K562 (cell line): ENCODE measurements around the gene DIAPH3. TPM values are rescaled to one million over a fixed set of nuclear protein-coding genes. Genes with fewer than 3 reads are reported as not detected.

Source experiments
- ATAC-seq: fragments of 200-7000 bp; cut with Tn5 transposase; 3 replicates; pipeline ENCODE4 v1.9.1; 2020; ENCODE audit warnings: moderate library complexity
- BruUV-seq: library from RNA; stranded (reverse); fragments of 400-500 nt; replicated peaks from 2 replicates; lab custom pipeline; 2021; lab: Mats Ljungman, UMichigan
- CTCF ChIA-PET: fragments of 300-600 bp; formaldehyde crosslinking; extraction: SDS; loops from one replicate; lab custom pipeline; 2021; ENCODE audit warnings: low intra/inter-chr PET ratio; lab: Yijun Ruan, JAX
- POLR2A ChIA-PET: fragments of 300-600, 350-650 bp; sonication (Branson Sonifier 250); formaldehyde crosslinking; extraction: SDS; loops from one replicate; lab custom pipeline; 2021; ENCODE audit warnings: antibody characterized with exemption, inconsistent platforms; lab: Yijun Ruan, JAX
- DNase-seq, 4 experiments: peaks; one replicate each; pipeline versions ENCODE4 v3.0.0 to v3.0.0-alpha.2; 2011 to 2018; ENCODE audit warnings: low spot score in 3 of 4, mixed read lengths in 3 of 4; ENCODE audit errors: extremely low read depth in 1 of 4
- FAIRE-seq: peaks from 2 replicates; lab custom pipeline; 2011; peaks lifted over from hg19 to GRCh38; lab: Jason Lieb, UNC
- H2AFZ ChIP-seq: 2 replicates; pipeline ENCODE4 v1.6.0; 2011; ENCODE audit warnings: low read depth, low read length, control low read depth, inconsistent platforms
- H3K27ac ChIP-seq: fragments of 200-600 bp; 3 replicates; pipeline ENCODE4 v1.8.0; 2011; ENCODE audit warnings: low read depth, mild to moderate bottlenecking, control low read depth, inconsistent platforms, low read length, moderate library complexity, mixed read lengths; ENCODE audit errors: extremely low read depth
- H3K27me3 ChIP-seq, 2 experiments: fragments of 300-600 bp in 1 of 2; 2 replicates in 1 of 2; 3 replicates in 1 of 2; pipeline versions ENCODE4 v1.6.0 to v1.8.0; 2011; ENCODE audit warnings: inconsistent platforms in 2 of 2, low read length in 2 of 2, mild to moderate bottlenecking in 1 of 2, mixed read lengths in 1 of 2, moderate library complexity in 1 of 2; ENCODE audit not compliant: control insufficient read depth in 2 of 2, insufficient read depth in 2 of 2
- H3K36me3 ChIP-seq: fragments of 300-600 bp; 3 replicates; pipeline ENCODE4 v1.8.0; 2011; ENCODE audit warnings: mild to moderate bottlenecking, low read length, inconsistent platforms; ENCODE audit not compliant: control insufficient read depth, insufficient read depth
- H3K4me1 ChIP-seq, 2 experiments: fragments of 200-600 bp in 1 of 2; replicated peaks in 1 of 2; 2 replicates in 1 of 2; 3 replicates in 1 of 2; pipeline versions ENCODE4 v1.5.1 to v1.8.0; 2011; ENCODE audit warnings: inconsistent platforms in 2 of 2, low read length in 2 of 2, mild to moderate bottlenecking in 1 of 2, mixed read lengths in 1 of 2, moderate library complexity in 1 of 2; ENCODE audit not compliant: control insufficient read depth in 2 of 2, insufficient read depth in 2 of 2
- H3K4me2 ChIP-seq: 2 replicates; pipeline ENCODE4 v1.6.1; 2011; ENCODE audit warnings: low read length, control low read depth, inconsistent platforms, mixed read lengths; ENCODE audit not compliant: insufficient read depth
- H3K4me3 ChIP-seq: fragments of 200-600 bp; sonication (generic), shearing (Covaris generic); 2 replicates; pipeline ENCODE4 v1.5.1; 2016; ENCODE audit warnings: control low read depth, inconsistent platforms
- H3K79me2 ChIP-seq: fragments of 200-600 bp; 3 replicates; pipeline ENCODE4 v1.8.0; 2011; ENCODE audit warnings: low read length, inconsistent platforms; ENCODE audit not compliant: control insufficient read depth, insufficient read depth
- H3K9ac ChIP-seq, 2 experiments: 2 replicates each; pipeline versions ENCODE4 v1.6.0 to v1.6.1; 2011; ENCODE audit warnings: low read depth in 2 of 2, low read length in 2 of 2, control low read depth in 1 of 2, inconsistent platforms in 1 of 2, mild to moderate bottlenecking in 1 of 2, mixed read lengths in 1 of 2; ENCODE audit not compliant: insufficient read depth in 1 of 2
- H3K9me1 ChIP-seq: one replicate; pipeline ENCODE4 v1.6.0; 2011; ENCODE audit warnings: inconsistent platforms, mild to moderate bottlenecking, low read length, moderate library complexity; ENCODE audit not compliant: control insufficient read depth, insufficient read depth
- H3K9me3 ChIP-seq: replicated peaks from 2 replicates; pipeline ENCODE4 v1.5.1; 2011; ENCODE audit warnings: low read depth, low read length, inconsistent platforms; ENCODE audit not compliant: control insufficient read depth, insufficient read depth
- H4K20me1 ChIP-seq: replicated peaks from 2 replicates; pipeline ENCODE4 v1.6.1; 2011; ENCODE audit warnings: low read length, inconsistent platforms, mixed read lengths; ENCODE audit not compliant: control insufficient read depth, insufficient read depth
- CBX2 ChIP-seq: fragments of 200-600 bp; sonication (generic); IDR thresholded peaks from one replicate; pipeline ENCODE4 v1.6.1; 2012; ENCODE audit warnings: mild to moderate bottlenecking, low read length, inconsistent platforms; ENCODE audit not compliant: insufficient read depth, poor library complexity, severe bottlenecking
- L3MBTL2 ChIP-seq: fragments of 450-650 bp; IDR thresholded peaks from 2 replicates; pipeline ENCODE4 v1.6.1; 2016; ENCODE audit warnings: mild to moderate bottlenecking, moderate library complexity
- NEUROD1 ChIP-seq: fragments of 150-350 bp; IDR thresholded peaks from 2 replicates; pipeline ENCODE4 v1.6.1; 2014; ENCODE audit warnings: borderline replicate concordance, low read length, low read depth; ENCODE audit not compliant: partially characterized antibody
- NFXL1 ChIP-seq: fragments of 450-650 bp; formaldehyde crosslinking; IDR thresholded peaks from 2 replicates; pipeline ENCODE4 v1.4.0; 2021; ENCODE audit warnings: mild to moderate bottlenecking
- SAP30 ChIP-seq: fragments of 200-600 bp; sonication (generic); IDR thresholded peaks from 2 replicates; pipeline ENCODE4 v1.6.1; 2012; ENCODE audit warnings: borderline replicate concordance, low read depth, mild to moderate bottlenecking, moderate library complexity, low read length, control low read depth, inconsistent platforms; ENCODE audit not compliant: insufficient read depth, poor library complexity, severe bottlenecking
- SMARCA4 ChIP-seq: fragments of 450-650 bp; IDR thresholded peaks from 2 replicates; pipeline ENCODE4 v1.6.1; 2016
- TAF1 ChIP-seq: IDR thresholded peaks from 2 replicates; pipeline ENCODE4 v1.6.1; 2011; ENCODE audit warnings: mild to moderate bottlenecking, low read length, moderate library complexity; ENCODE audit not compliant: insufficient read depth, control insufficient read depth, severe bottlenecking; ENCODE audit errors: extremely low read depth
- TCFL5 ChIP-seq: fragments of 250-450 bp; sonication (Bioruptor Pico); conservative IDR thresholded peaks from 2 replicates; pipeline ENCODE4 v1.6.1; 2021; ENCODE audit warnings: mild to moderate bottlenecking, moderate library complexity, matching md5 sums
- ZKSCAN1 ChIP-seq: fragments of 150-350 bp; IDR thresholded peaks from 2 replicates; pipeline ENCODE4 v1.6.1; 2016; ENCODE audit warnings: low read depth, low read length
- ZKSCAN8 ChIP-seq: fragments of 200-800 bp; sonication (Bioruptor generic); IDR thresholded peaks from 2 replicates; pipeline ENCODE4 v1.6.1; 2016; ENCODE audit warnings: missing genetic modification characterization, missing compliant biosample characterization
- ZNF12 ChIP-seq: sonication (generic); formaldehyde crosslinking; IDR thresholded peaks from 2 replicates; pipeline ENCODE4 v1.4.0; 2020; ENCODE audit warnings: mild to moderate bottlenecking, missing genetic modification reagents
- ZNF224 ChIP-seq: sonication (generic); formaldehyde crosslinking; IDR thresholded peaks from 2 replicates; pipeline ENCODE4 v1.8.0; 2022; ENCODE audit warnings: mild to moderate bottlenecking, missing genetic modification reagents
- ZNF384 ChIP-seq: IDR thresholded peaks from 2 replicates; pipeline ENCODE4 v1.6.1; 2012; ENCODE audit warnings: low read depth, low read length, improper control_type of control experiment
- ZNF436 ChIP-seq: fragments of 250-450, 450-650 bp; sonication (Bioruptor Pico); formaldehyde crosslinking; IDR thresholded peaks from 2 replicates; pipeline ENCODE4 v1.7.0; 2020; ENCODE audit warnings: mild to moderate bottlenecking
- ZNF449 ChIP-seq: fragments of 250-450 bp; sonication (Bioruptor Pico); IDR thresholded peaks from 2 replicates; pipeline ENCODE4 v1.8.0; 2022; ENCODE audit warnings: moderate library complexity, mild to moderate bottlenecking, inconsistent platforms
- ZNF764 ChIP-seq: fragments of 250-450 bp; sonication (Bioruptor Pico); IDR thresholded peaks from 2 replicates; pipeline ENCODE4 v1.4.0; 2020; ENCODE audit warnings: low read depth, mild to moderate bottlenecking, moderate library complexity
- WGBS: fragments of 100-300 bp; shearing (Covaris generic); methylation state at CpG from one replicate; pipeline ENCODE4 v1.1.6; 2016; ENCODE audit warnings: low coverage, mixed read lengths; ENCODE audit not compliant: insufficient coverage; ENCODE audit errors: missing lambda C conversion rate; 5-methylcytosine and 5-hydroxymethylcytosine counted together
- in situ Hi-C: fragments of 300-500 bp; cut with MboI; formaldehyde crosslinking; loops from 4 replicates; pipeline ENCODE4 v1.15.0; 2018; ENCODE audit warnings: inconsistent platforms, mixed read lengths
- intact Hi-C: fragments of 100-400 bp; cut with micrococcal nuclease; formaldehyde crosslinking; loops from 2 replicates; pipeline ENCODE4 v1.14.2; 2022
- polyA plus RNA-seq, 8 experiments: library from polyadenylated mRNA; depleted of rRNA in 4 of 8; stranded (reverse) in 5 of 8; unstranded in 3 of 8; fragments of >200 nt; fragmentation: Nextera tagmentation in 2 of 8; fragmentation: Illumina TruSeq in 1 of 8; extraction: Ambion mirVana in 2 of 8; extraction: Trizol in 1 of 8; gene quantifications; 2 replicates each; pipeline versions ENCODE4 v1.2.1 to v1.2.3, GENCODE V29; 2011 to 2014; ENCODE audit warnings: inconsistent platforms in 1 of 8, missing spikeins in 1 of 8
- total RNA-seq, 7 experiments: library from RNA; depleted of rRNA in 6 of 7; stranded (reverse); fragments of >200 nt in 6 of 7; fragmentation: Illumina TruSeq in 2 of 7; extraction: Trizol in 2 of 7; gene quantifications; 2 replicates each; pipeline versions ENCODE4 v1.2.1 to v1.2.3, GENCODE V29; 2011 to 2021; ENCODE audit warnings: low replicate concordance in 1 of 7
- TF ChIP-seq, protein P1 (sequence below): sonication (generic); formaldehyde crosslinking; IDR thresholded peaks from 2 replicates; pipeline ENCODE4 v1.8.0; 2022; ENCODE audit warnings: mild to moderate bottlenecking, missing genetic modification reagents, borderline replicate concordance
- TF ChIP-seq, protein P2 (sequence below): fragments of 450-650 bp; IDR thresholded peaks from 2 replicates; pipeline ENCODE4 v1.7.0; 2016; ENCODE audit warnings: borderline replicate concordance

The DIAPH3 gene
- total and polyA plus RNA-seq, 9 of the 15 experiments (the other 6 are each of a cell fraction or from before 2014, with no cell fraction given), result 9.0 to 18.7 (median 14.7) TPM

DNA sequence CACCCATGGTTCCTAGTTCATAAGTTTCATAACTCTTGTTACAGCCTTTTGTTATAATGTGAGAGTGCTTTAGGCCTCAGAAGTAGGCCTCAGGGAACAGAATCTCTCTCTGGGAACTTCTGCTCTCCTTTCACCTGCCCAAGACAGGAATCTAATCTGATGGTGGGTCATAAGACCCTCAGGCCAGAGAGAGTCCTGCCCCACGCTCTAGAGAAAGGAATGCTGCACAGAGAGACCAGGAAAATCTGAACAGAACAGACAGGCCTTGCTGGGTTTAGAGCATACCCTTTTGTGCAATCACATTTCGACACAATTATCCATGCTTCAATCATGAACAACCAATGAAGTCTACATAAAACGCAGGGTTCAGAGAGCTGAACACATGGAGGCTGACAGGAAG, 3.4 kb upstream of the DIAPH3 start:
- H3K36me3 ChIP-seq, result no peaks in the 10 kb centered on the region
- no peaks in the 10 kb centered on the region for H3K27me3 ChIP-seq
- no peaks in the 10 kb centered on the region for H3K9me1 ChIP-seq
- POLR2A ChIA-PET, result no interaction called here
- in situ Hi-C loops, result no loop called here
- BruUV-seq, result no TSS peak
- no peak overlapping the region for H3K4me2 ChIP-seq
- no peak overlapping the region for H3K27ac ChIP-seq
- WGBS, result 76% methylated on average over 2 of the region's 3 CpGs
- intact Hi-C loops, result no loop called here
- ATAC-seq, result no peak
- no peak for DNase-seq
- no peaks in the 10 kb centered on the region for H3K9me3 ChIP-seq
- H3K79me2 ChIP-seq, result peaks cover 29% of the 10 kb centered on the region
- no peak overlapping the region for H2AFZ ChIP-seq
- no peak for FAIRE-seq
- H3K9ac ChIP-seq, result no peak overlapping the region
- H3K4me3 ChIP-seq, result no peak overlapping the region
- CTCF ChIA-PET, result no interaction called here
- peaks cover 0 to 14% of the 10 kb centered on the region in 2 experiments; a peak in 3 of 5 replicates for H3K4me1 ChIP-seq
- H4K20me1 ChIP-seq, result no peaks in the 10 kb centered on the region
- TF ChIP-seq ZNF224 (CRISPR knock-in tag), result no peak
- TF ChIP-seq TAF1, result no peak
- no peak for TF ChIP-seq CBX2
- no peak for TF ChIP-seq SAP30
- TF ChIP-seq TCFL5 (CRISPR knock-in tag), result no peak
- TF ChIP-seq NEUROD1, result no peak
- TF ChIP-seq ZKSCAN8 (CRISPR knock-in tag), result no peak
- TF ChIP-seq, protein P1, sequence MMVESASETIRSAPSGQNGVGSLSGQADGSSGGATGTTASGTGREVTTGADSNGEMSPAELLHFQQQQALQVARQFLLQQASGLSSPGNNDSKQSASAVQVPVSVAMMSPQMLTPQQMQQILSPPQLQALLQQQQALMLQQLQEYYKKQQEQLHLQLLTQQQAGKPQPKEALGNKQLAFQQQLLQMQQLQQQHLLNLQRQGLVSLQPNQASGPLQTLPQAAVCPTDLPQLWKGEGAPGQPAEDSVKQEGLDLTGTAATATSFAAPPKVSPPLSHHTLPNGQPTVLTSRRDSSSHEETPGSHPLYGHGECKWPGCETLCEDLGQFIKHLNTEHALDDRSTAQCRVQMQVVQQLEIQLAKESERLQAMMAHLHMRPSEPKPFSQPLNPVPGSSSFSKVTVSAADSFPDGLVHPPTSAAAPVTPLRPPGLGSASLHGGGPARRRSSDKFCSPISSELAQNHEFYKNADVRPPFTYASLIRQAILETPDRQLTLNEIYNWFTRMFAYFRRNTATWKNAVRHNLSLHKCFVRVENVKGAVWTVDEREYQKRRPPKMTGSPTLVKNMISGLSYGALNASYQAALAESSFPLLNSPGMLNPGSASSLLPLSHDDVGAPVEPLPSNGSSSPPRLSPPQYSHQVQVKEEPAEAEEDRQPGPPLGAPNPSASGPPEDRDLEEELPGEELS (CRISPR knock-in tag), result no peak
- no peak for TF ChIP-seq ZNF764
- no peak for TF ChIP-seq ZKSCAN1
- TF ChIP-seq ZNF12 (CRISPR knock-in tag), result no peak
- TF ChIP-seq NFXL1 (CRISPR knock-in tag), result no peak
- no peak for TF ChIP-seq ZNF436 (CRISPR knock-in tag)
- no peak for TF ChIP-seq ZNF384
- TF ChIP-seq SMARCA4, result no peak
- TF ChIP-seq L3MBTL2, result no peak
- TF ChIP-seq ZNF449 (CRISPR knock-in tag), result no peak
- TF ChIP-seq, protein P2, sequence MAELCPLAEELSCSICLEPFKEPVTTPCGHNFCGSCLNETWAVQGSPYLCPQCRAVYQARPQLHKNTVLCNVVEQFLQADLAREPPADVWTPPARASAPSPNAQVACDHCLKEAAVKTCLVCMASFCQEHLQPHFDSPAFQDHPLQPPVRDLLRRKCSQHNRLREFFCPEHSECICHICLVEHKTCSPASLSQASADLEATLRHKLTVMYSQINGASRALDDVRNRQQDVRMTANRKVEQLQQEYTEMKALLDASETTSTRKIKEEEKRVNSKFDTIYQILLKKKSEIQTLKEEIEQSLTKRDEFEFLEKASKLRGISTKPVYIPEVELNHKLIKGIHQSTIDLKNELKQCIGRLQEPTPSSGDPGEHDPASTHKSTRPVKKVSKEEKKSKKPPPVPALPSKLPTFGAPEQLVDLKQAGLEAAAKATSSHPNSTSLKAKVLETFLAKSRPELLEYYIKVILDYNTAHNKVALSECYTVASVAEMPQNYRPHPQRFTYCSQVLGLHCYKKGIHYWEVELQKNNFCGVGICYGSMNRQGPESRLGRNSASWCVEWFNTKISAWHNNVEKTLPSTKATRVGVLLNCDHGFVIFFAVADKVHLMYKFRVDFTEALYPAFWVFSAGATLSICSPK, result no peak
